HepG2 (cell line): ENCODE measurements around the gene DEFB108B. TPM values are rescaled to one million over a fixed set of nuclear protein-coding genes. Genes with fewer than 3 reads are reported as not detected.

Experiments
- ARID4A ChIP-seq: sonication (generic); formaldehyde crosslinking; IDR thresholded peaks from 2 replicates; pipeline ENCODE4 v1.5.0; 2020; ENCODE audit warnings: mild to moderate bottlenecking, missing genetic modification reagents, borderline replicate concordance
- ATF7 ChIP-seq, 2 experiments: fragments of 450-650 bp in 1 of 2; sonication (generic) in 1 of 2; formaldehyde crosslinking in 1 of 2; IDR thresholded peaks; 2 replicates each; pipeline versions ENCODE4 v1.4.0 to v1.6.1; 2016 to 2020; ENCODE audit warnings: antibody characterized with exemption in 1 of 2, mild to moderate bottlenecking in 1 of 2, missing genetic modification reagents in 1 of 2
- CSRNP1 ChIP-seq: sonication (generic); formaldehyde crosslinking; IDR thresholded peaks from 2 replicates; pipeline ENCODE4 v1.8.1; 2023; ENCODE audit warnings: mild to moderate bottlenecking, missing genetic modification reagents
- MNT ChIP-seq: fragments of 450-650 bp; IDR thresholded peaks from 2 replicates; pipeline ENCODE4 v1.6.1; 2016
- PBX3 ChIP-seq: sonication (generic); formaldehyde crosslinking; IDR thresholded peaks from 2 replicates; pipeline ENCODE4 v1.8.1; 2023; ENCODE audit warnings: missing genetic modification reagents, inconsistent platforms, borderline replicate concordance
- PCBP1 ChIP-seq: fragments of 200-400 bp; formaldehyde crosslinking; IDR thresholded peaks from 2 replicates; pipeline ENCODE4 v1.6.1; 2017; ENCODE audit warnings: mild to moderate bottlenecking, low read depth, low read length, borderline replicate concordance
- PHF8 ChIP-seq: sonication (generic); formaldehyde crosslinking; IDR thresholded peaks from 2 replicates; pipeline ENCODE4 v1.5.0; 2020; ENCODE audit warnings: missing genetic modification reagents
- SAP130 ChIP-seq: IDR thresholded peaks from 2 replicates; pipeline ENCODE4 v1.6.1; 2016; ENCODE audit warnings: low read depth
- TEAD3 ChIP-seq: optimal IDR thresholded peaks from 2 replicates; pipeline ENCODE3; 2016; ENCODE audit warnings: borderline replicate concordance
- ZBTB46 ChIP-seq: sonication (generic); formaldehyde crosslinking; IDR thresholded peaks from 2 replicates; pipeline ENCODE4 v1.4.0; 2020; ENCODE audit warnings: mild to moderate bottlenecking, missing genetic modification reagents, borderline replicate concordance
- ZFAT ChIP-seq: sonication (generic); formaldehyde crosslinking; conservative IDR thresholded peaks from 2 replicates; pipeline ENCODE4 v1.8.1; 2023; ENCODE audit warnings: missing genetic modification reagents, inconsistent platforms
- ZNF207 ChIP-seq: fragments of 450-650 bp; IDR thresholded peaks from 2 replicates; pipeline ENCODE4 v1.6.1; 2016; ENCODE audit warnings: antibody characterized with exemption, borderline replicate concordance
- ZNF547 ChIP-seq: sonication (generic); formaldehyde crosslinking; IDR thresholded peaks from 2 replicates; pipeline ENCODE4 v1.5.1; 2020; ENCODE audit warnings: mild to moderate bottlenecking, missing genetic modification reagents
- ZSCAN29 ChIP-seq: sonication (generic); formaldehyde crosslinking; conservative IDR thresholded peaks from 2 replicates; pipeline ENCODE4 v1.4.0; 2020; ENCODE audit warnings: mild to moderate bottlenecking, missing genetic modification reagents
- ZSCAN31 ChIP-seq: sonication (generic); formaldehyde crosslinking; IDR thresholded peaks from 2 replicates; pipeline ENCODE4 v1.5.0; 2020; ENCODE audit warnings: low read depth, mild to moderate bottlenecking, missing genetic modification reagents
- polyA plus RNA-seq, 8 experiments: library from polyadenylated mRNA; depleted of rRNA in 3 of 8; stranded (reverse) in 7 of 8; unstranded in 1 of 8; fragments of >200 nt; fragmentation: Illumina TruSeq in 4 of 8; extraction: Trizol in 4 of 8; gene quantifications; 2 replicates each; pipeline versions ENCODE4 v1.2.1 to v1.2.3, GENCODE V29; 2011 to 2016; ENCODE audit warnings: low read depth in 4 of 8, missing spikeins in 1 of 8, mixed read lengths in 1 of 8; ENCODE audit not compliant: insufficient read depth in 1 of 8
- total RNA-seq, 5 experiments: library from RNA; depleted of rRNA; stranded (reverse); fragments of >200 nt; fragmentation: Illumina TruSeq; extraction: Trizol; gene quantifications; 2 replicates each; pipeline ENCODE4 v1.2.3, GENCODE V29; 2016; ENCODE audit warnings: low read depth in 1 of 5

DEFB108B gene
- total and polyA plus RNA-seq, 2 of the 13 experiments (the other 11 are each of a cell fraction or from before 2014, with no cell fraction given): not detected

DNA sequence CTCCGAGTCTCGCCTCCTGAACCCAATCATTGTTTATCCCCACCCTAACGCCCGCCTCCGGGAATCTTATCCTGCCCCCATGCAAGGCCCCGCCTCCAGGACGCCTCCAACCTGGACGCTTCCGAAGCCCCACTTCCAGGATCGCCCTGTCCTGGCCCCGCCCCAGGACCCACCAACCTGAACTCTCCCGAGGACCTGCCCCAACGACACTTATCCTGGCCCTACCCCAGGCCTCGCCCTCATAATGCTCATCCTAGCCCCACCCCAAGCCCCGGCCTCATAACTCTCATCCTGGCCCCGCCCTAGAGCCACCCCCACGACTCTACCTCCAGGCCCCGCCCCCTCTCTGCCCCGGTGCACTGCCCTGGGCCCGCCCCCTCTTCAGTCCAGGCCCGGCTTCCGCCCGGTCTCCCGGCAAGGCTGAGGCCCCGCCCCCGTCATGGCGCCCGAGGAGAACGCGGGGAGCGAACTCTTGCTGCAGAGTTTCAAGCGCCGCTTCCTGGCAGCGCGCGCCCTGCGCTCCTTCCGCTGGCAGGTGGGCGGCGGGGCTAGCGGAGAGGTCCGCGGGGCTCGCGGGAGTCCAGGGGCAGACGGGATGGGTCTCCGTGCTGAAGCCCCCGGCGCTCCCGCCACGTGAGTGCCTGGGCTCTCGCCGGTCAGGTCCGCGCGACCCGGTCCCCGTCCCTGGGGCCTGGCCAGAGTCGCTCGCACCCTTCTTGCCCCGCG lies 45.7 kb upstream of the DEFB108B start (continued):
- TF ChIP-seq ARID4A (CRISPR knock-in tag) (peak; percentile 45; the same call in 1 of the 2 replicates), CSRNP1 (CRISPR knock-in tag) (no peak), TEAD3 (CRISPR knock-in tag) (no peak), ZSCAN31 (CRISPR knock-in tag) (no peak), ZBTB46 (no peak), SAP130 (CRISPR knock-in tag) (peak; percentile 36; the same call in 1 of the 2 replicates), PCBP1 (no peak), ATF7 (IDR thresholded peaks at IDR 0.05) (no peak), ATF7 (CRISPR knock-in tag; IDR thresholded peaks at IDR 0.05) (no peak), ZNF207 (no peak), ZSCAN29 (CRISPR knock-in tag) (no peak), ZFAT (CRISPR knock-in tag) (no peak), PBX3 (no peak), MNT (no peak), PHF8 (CRISPR knock-in tag) (0 out of 2 replicates have a peak, but pooled peaks have one; percentile 26), ZNF547 (CRISPR knock-in tag) (no peak)
